GM19455 (cell line): ENCODE measurements around the gene CCNY.
"Not testable (repeated sequence)": the region's sequence is repeated elsewhere in the genome, so short reads cannot be mapped to it uniquely, and the experiment has no call there.

Experiments
- ATAC-seq: cut with Tn5 transposase; IDR thresholded peaks from one replicate; pipeline ENCODE4 v1.9.1; 2021; ENCODE audit not compliant: unreplicated experiment

The CCNY gene

GRCh38 chr10:35400595-35401268, 64.4 kb downstream of the CCNY start:
- ATAC-seq: no peak

- not testable (repeated sequence) for ATAC-seq
Measured at GRCh38 chr10:35403491-35403890, 67.2 kb downstream of the CCNY start.

GRCh38 chr10:35404077-35404476, 67.8 kb downstream of the CCNY start:
- not testable (repeated sequence) for ATAC-seq

GRCh38 chr10:35406003-35406630, 69.8 kb downstream of the CCNY start:
- ATAC-seq: not testable (repeated sequence)

GRCh38 chr10:35407696-35408095, 71.4 kb downstream of the CCNY start:
- not testable (repeated sequence) for ATAC-seq

GRCh38 chr10:35409094-35409582, 72.8 kb downstream of the CCNY start:
- ATAC-seq: no peak

GRCh38 chr10:35409808-35410207, 73.5 kb downstream of the CCNY start:
- ATAC-seq: no peak

- ATAC-seq: no peak
Measured at GRCh38 chr10:35412003-35412723, 75.9 kb downstream of the CCNY start.

GRCh38 chr10:35412900-35413491, 76.7 kb downstream of the CCNY start:
- ATAC-seq: no peak

GRCh38 chr10:35413985-35414861, 77.9 kb downstream of the CCNY start:
- no peak for ATAC-seq

GRCh38 chr10:35415505-35415904, 79.2 kb downstream of the CCNY start:
- no peak for ATAC-seq

GRCh38 chr10:35416619-35417312, 80.5 kb downstream of the CCNY start:
- no peak for ATAC-seq

GRCh38 chr10:35417313-35417625, 81.0 kb downstream of the CCNY start:
- no peak for ATAC-seq

- no peak for ATAC-seq
Measured at GRCh38 chr10:35417795-35418194, 81.5 kb downstream of the CCNY start.

GRCh38 chr10:35418580-35418979, 82.3 kb downstream of the CCNY start:
- ATAC-seq: not testable (repeated sequence)

- ATAC-seq: no peak
Measured at GRCh38 chr10:35420044-35420443, 83.7 kb downstream of the CCNY start.

GRCh38 chr10:35420827-35421552, 84.7 kb downstream of the CCNY start:
- ATAC-seq: no peak

- no peak for ATAC-seq
Measured at GRCh38 chr10:35421553-35422178, 85.4 kb downstream of the CCNY start.

GRCh38 chr10:35422228-35422627, 85.9 kb downstream of the CCNY start:
- no peak for ATAC-seq
